ENCODE results near the gene PHF21B. TPM values are rescaled to one million over a fixed set of nuclear protein-coding genes. Genes with fewer than 3 reads are reported as not detected.

PHF21B gene
- total and polyA plus RNA-seq, 2 donors (not counting 1 experiment from before 2014, with no cell fraction given) = 0.17 TPM; not detected in 1

- H3K4me2 ChIP-seq (ENCODE audit: extremely low read depth, insufficient read depth, low read length) = no peak overlapping the region
- H3K9ac ChIP-seq (ENCODE audit: insufficient read depth, low read length) = no peak overlapping the region
- TF ChIP-seq CTCF (conservative IDR thresholded peaks at IDR 0.05 in 1 of 2, IDR thresholded peaks at IDR 0.05 in 1 of 2; ENCODE audit: low read depth in 1 of 2, low read length in 2 of 2) (no peak), EZH2 (IDR thresholded peaks at IDR 0.05; ENCODE audit: low read length, missing control alignments) (no peak)
- H3K79me2 ChIP-seq (ENCODE audit: control insufficient read depth, insufficient read depth, low read length) = no peaks in the 10 kb centered on the region
- no peaks in the 10 kb centered on the region for H3K9me3 ChIP-seq (ENCODE audit: control insufficient read depth, insufficient read depth, low read depth, low read length)
- no peak overlapping the region for H2AFZ ChIP-seq (ENCODE audit: low read length)
- H3K27me3 ChIP-seq (ENCODE audit: control insufficient read depth, insufficient read depth, low read length) = no peaks in the 10 kb centered on the region
- H3K27ac ChIP-seq (ENCODE audit: insufficient read depth, low read length) = no peak overlapping the region
- H3K36me3 ChIP-seq (ENCODE audit: control insufficient read depth, insufficient read depth, low read length) = no peaks in the 10 kb centered on the region
- no peak overlapping the region for H3K4me3 ChIP-seq (replicated peaks in 1 of 4; ENCODE audit: control extremely low read depth in 1 of 4, insufficient read depth in 1 of 4, low read depth in 3 of 4, low read length in 4 of 4)
- no peaks in the 10 kb centered on the region for H4K20me1 ChIP-seq (ENCODE audit: control insufficient read depth, extremely low read depth, insufficient read depth, low read length)
- H3K4me1 ChIP-seq (ENCODE audit: control insufficient read depth, extremely low read depth, insufficient read depth, low read length) = no peaks in the 10 kb centered on the region
- DNase-seq (ENCODE audit: low read depth in 2 of 2) = no peak
These were observed 70.9 kb downstream of the PHF21B start for GRCh38 chr22:44938886-44939285.

GRCh38 chr22:44937216-44937615 is 72.6 kb downstream of the PHF21B start:
- no peaks in the 10 kb centered on the region for H3K4me1 ChIP-seq (ENCODE audit: control insufficient read depth, extremely low read depth, insufficient read depth, low read length)
- no peak overlapping the region for H2AFZ ChIP-seq (ENCODE audit: low read length)
- no peak overlapping the region for H3K4me3 ChIP-seq (replicated peaks in 1 of 4; ENCODE audit: control extremely low read depth in 1 of 4, insufficient read depth in 1 of 4, low read depth in 3 of 4, low read length in 4 of 4)
- H3K79me2 ChIP-seq (ENCODE audit: control insufficient read depth, insufficient read depth, low read length) = no peaks in the 10 kb centered on the region
- no peak overlapping the region for H3K9ac ChIP-seq (ENCODE audit: insufficient read depth, low read length)
- H3K36me3 ChIP-seq (ENCODE audit: control insufficient read depth, insufficient read depth, low read length) = no peaks in the 10 kb centered on the region
- H4K20me1 ChIP-seq (ENCODE audit: control insufficient read depth, extremely low read depth, insufficient read depth, low read length) = no peaks in the 10 kb centered on the region
- H3K27me3 ChIP-seq (ENCODE audit: control insufficient read depth, insufficient read depth, low read length) = no peaks in the 10 kb centered on the region
- no peaks in the 10 kb centered on the region for H3K9me3 ChIP-seq (ENCODE audit: control insufficient read depth, insufficient read depth, low read depth, low read length)
- DNase-seq (ENCODE audit: low read depth in 2 of 2) = no peak
- H3K27ac ChIP-seq (ENCODE audit: insufficient read depth, low read length) = no peak overlapping the region
- TF ChIP-seq EZH2 (IDR thresholded peaks at IDR 0.05; ENCODE audit: low read length, missing control alignments) = no peak
- TF ChIP-seq CTCF (conservative IDR thresholded peaks at IDR 0.05 in 1 of 2, IDR thresholded peaks at IDR 0.05 in 1 of 2; ENCODE audit: low read depth in 1 of 2, low read length in 2 of 2) = no peak
- no peak overlapping the region for H3K4me2 ChIP-seq (ENCODE audit: extremely low read depth, insufficient read depth, low read length)

- Histone ChIP-seq H3K4me1 (ENCODE audit: control insufficient read depth, extremely low read depth, insufficient read depth, low read length) (no peaks in the 10 kb centered on the region), H3K9me3 (ENCODE audit: control insufficient read depth, insufficient read depth, low read depth, low read length) (no peaks in the 10 kb centered on the region), H3K4me2 (ENCODE audit: extremely low read depth, insufficient read depth, low read length) (no peak overlapping the region), H3K79me2 (ENCODE audit: control insufficient read depth, insufficient read depth, low read length) (no peaks in the 10 kb centered on the region), H2AFZ (ENCODE audit: low read length) (no peak overlapping the region), H3K36me3 (ENCODE audit: control insufficient read depth, insufficient read depth, low read length) (no peaks in the 10 kb centered on the region), H3K27me3 (ENCODE audit: control insufficient read depth, insufficient read depth, low read length) (no peaks in the 10 kb centered on the region), H3K4me3 (replicated peaks in 1 of 4; ENCODE audit: control extremely low read depth in 1 of 4, insufficient read depth in 1 of 4, low read depth in 3 of 4, low read length in 4 of 4) (no peak overlapping the region), H3K9ac (ENCODE audit: insufficient read depth, low read length) (no peak overlapping the region), H4K20me1 (ENCODE audit: control insufficient read depth, extremely low read depth, insufficient read depth, low read length) (no peaks in the 10 kb centered on the region), H3K27ac (ENCODE audit: insufficient read depth, low read length) (no peak overlapping the region)
- TF ChIP-seq CTCF (conservative IDR thresholded peaks at IDR 0.05 in 1 of 2, IDR thresholded peaks at IDR 0.05 in 1 of 2; ENCODE audit: low read depth in 1 of 2, low read length in 2 of 2) (no peak), EZH2 (IDR thresholded peaks at IDR 0.05; ENCODE audit: low read length, missing control alignments) (no peak)
- DNase-seq (ENCODE audit: low read depth in 2 of 2) = no peak
These were observed 73.6 kb downstream of the PHF21B start for GRCh38 chr22:44936201-44936600.
